GM12872 (cell line): Measurements from ENCODE around the gene ZNF592.

ENCODE experiments used
- TF ChIP-seq, protein P1 (sequence below): IDR thresholded peaks from 3 replicates; pipeline ENCODE4 v1.5.1; 2011; ENCODE audit warnings: low read depth, mild to moderate bottlenecking, low read length, moderate library complexity; ENCODE audit not compliant: insufficient read depth

The ZNF592 gene

DNA sequence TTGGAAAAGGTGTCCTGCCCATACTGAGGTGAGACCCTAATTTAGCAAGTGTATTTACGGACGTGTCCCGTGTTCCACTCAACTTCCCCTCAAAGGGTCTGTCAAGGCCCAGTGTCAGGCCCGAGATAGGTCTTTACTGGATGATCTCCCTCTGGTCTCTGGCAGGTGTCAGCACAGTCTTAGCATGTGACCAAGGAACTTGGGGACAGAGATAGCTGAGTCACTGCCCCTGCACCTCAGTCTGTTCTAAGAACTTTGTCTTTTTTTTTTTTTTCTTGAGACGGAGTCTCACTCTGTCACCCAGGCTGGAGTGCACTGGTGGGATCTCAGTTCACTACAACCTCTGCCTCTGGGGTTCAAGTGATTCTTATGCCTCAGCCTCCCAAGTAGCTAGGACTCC lies 36.7 kb downstream of the ZNF592 start:
- TF ChIP-seq, protein P1, sequence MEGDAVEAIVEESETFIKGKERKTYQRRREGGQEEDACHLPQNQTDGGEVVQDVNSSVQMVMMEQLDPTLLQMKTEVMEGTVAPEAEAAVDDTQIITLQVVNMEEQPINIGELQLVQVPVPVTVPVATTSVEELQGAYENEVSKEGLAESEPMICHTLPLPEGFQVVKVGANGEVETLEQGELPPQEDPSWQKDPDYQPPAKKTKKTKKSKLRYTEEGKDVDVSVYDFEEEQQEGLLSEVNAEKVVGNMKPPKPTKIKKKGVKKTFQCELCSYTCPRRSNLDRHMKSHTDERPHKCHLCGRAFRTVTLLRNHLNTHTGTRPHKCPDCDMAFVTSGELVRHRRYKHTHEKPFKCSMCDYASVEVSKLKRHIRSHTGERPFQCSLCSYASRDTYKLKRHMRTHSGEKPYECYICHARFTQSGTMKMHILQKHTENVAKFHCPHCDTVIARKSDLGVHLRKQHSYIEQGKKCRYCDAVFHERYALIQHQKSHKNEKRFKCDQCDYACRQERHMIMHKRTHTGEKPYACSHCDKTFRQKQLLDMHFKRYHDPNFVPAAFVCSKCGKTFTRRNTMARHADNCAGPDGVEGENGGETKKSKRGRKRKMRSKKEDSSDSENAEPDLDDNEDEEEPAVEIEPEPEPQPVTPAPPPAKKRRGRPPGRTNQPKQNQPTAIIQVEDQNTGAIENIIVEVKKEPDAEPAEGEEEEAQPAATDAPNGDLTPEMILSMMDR: no peak

DNA sequence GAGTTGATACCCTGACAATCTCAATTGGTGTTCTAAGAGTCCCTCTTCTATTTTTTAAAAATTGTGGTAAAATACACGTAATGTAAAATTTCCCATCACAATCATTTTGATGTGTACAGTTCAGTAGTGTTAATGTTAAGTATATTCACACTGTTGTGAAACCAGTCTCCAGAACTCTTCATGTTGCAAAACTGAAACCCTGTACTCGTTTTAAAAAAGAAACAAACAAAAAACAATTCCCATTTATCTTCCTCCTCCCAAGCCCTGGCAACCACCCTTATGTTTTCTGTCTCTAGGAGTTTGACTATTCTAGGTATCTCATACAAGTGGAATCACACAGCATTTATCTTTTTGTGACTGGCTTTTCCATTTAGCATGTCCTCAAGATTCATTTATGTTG lies 40.1 kb downstream of the ZNF592 start:
- TF ChIP-seq, protein P1: no peak

DNA sequence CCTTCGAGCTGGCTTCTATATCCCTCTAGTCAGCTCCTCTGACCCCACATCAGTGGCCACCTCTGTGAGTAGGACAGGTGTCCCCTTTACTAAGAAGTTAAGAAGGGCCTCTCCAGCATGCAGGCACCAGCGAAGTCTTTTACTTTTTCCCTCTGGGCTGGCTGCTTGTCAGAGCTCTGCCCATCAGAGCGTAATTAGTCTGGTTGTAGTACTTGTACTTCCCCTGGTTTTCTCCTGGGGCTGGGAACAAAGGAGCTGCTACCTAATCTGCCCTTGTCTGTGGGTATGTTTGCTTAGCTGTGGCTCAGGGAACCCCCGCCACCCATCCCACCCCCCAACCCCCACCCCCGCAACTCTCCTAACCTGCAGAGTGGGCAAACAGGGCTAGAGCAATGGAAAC lies 41.4 kb downstream of the ZNF592 start:
- TF ChIP-seq, protein P1: no peak

DNA sequence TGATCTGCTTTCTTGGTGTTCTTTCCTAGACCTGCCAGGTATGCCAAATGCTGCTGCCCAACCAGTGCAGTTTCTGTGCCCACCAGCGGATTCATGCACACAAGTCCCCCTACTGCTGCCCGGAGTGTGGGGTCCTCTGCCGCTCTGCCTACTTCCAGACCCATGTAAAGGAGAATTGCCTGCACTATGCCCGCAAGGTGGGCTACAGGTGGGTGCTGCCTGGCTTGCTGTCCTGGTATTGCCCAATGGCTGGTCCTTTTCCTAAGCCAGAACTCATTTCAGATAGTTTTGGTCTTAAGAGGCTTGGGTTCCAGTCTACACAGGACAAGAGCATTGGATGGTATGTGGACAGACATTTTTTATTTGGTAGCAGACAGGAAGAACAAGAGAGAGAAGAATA lies 42.3 kb downstream of the ZNF592 start:
- TF ChIP-seq, protein P1: no peak

DNA sequence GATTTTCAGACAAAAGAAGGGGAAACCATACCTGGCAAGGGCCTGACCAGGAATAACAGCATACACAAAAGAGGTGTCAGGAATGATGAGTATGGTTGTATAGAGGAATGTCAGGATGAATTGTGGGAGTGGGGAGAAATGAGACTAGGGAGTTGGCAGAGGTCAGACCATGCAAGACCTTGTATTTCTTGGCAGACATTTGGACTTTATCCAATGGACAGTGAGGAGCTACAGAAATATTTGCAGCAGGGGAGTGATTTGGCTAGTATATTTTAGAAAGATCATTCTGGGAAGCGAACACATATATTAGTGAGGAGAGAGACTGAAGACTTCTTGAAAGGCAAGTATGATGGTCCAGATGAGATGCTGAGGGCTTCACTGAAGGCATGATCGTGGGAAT lies 43.4 kb downstream of the ZNF592 start:
- TF ChIP-seq, protein P1: no peak

DNA sequence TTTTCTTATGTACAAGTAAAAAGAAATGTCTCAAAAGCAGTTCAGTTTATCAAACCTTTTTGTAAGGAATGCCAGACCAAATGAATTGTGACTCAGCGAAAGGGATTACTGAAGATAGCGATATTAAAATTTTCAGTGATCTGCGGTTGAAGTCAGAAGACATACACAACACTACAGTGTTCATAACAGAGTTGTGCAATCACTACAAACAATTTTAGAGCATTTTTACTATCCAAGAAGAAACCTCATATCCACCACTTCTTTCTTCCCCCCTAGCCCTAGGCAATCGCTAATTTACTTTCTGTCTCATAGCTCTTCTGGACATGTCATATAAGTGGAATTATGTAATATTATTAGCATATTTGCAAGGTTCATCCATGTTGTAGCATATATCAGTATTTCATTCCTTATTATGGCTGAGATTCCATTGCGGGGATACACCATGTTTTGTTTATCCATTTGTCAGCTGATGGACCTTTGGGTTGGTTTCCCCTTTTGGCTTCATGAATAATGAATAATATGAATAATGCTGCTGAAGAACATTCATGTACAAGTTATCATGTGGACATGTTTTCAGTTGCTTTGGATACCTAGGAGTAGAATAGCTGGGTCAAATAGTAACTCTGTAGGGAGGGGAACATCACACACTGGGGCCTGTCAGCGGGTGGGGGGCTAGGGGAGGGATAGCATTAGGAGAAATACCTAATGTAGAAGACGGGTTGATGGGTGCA lies 45.2 kb downstream of the ZNF592 start:
- TF ChIP-seq, protein P1: no peak

DNA sequence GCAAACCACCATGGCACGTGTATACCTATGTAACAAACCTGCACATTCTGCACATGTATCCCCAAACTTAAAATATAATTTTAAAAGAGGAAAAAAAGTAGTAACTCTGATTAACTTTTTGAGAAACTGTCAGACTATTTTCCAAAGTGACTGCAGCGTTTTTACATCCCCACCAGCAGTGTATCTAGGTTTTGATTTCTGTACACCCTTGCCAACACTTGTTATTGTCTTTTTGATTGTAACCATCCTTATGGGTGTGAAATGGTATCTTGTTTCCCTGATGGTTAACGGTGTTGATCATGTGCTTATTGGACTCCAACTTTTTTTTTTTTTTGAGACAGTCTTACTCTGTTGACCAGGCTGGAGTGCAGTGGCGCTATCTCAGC lies 45.8 kb downstream of the ZNF592 start:
- TF ChIP-seq, protein P1: no peak
